GM10266 (cell line): ENCODE data around the gene PRXL2A.

Source experiments
- DNase-seq: peaks from one replicate; pipeline ENCODE4 v3.0.0; 2012; ENCODE audit errors: extremely low spot score
- TF ChIP-seq, protein P1 (sequence below): IDR thresholded peaks from 2 replicates; pipeline ENCODE4 v1.5.1; 2012; ENCODE audit warnings: mild to moderate bottlenecking, low read depth; ENCODE audit not compliant: control insufficient read depth, insufficient read depth; ENCODE audit errors: missing control alignments

PRXL2A gene

GRCh38 chr10:80400136-80400804 is 8.1 kb upstream of the PRXL2A start:
- TF ChIP-seq, protein P1, sequence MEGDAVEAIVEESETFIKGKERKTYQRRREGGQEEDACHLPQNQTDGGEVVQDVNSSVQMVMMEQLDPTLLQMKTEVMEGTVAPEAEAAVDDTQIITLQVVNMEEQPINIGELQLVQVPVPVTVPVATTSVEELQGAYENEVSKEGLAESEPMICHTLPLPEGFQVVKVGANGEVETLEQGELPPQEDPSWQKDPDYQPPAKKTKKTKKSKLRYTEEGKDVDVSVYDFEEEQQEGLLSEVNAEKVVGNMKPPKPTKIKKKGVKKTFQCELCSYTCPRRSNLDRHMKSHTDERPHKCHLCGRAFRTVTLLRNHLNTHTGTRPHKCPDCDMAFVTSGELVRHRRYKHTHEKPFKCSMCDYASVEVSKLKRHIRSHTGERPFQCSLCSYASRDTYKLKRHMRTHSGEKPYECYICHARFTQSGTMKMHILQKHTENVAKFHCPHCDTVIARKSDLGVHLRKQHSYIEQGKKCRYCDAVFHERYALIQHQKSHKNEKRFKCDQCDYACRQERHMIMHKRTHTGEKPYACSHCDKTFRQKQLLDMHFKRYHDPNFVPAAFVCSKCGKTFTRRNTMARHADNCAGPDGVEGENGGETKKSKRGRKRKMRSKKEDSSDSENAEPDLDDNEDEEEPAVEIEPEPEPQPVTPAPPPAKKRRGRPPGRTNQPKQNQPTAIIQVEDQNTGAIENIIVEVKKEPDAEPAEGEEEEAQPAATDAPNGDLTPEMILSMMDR, result no peak
- no peak for DNase-seq

DNA sequence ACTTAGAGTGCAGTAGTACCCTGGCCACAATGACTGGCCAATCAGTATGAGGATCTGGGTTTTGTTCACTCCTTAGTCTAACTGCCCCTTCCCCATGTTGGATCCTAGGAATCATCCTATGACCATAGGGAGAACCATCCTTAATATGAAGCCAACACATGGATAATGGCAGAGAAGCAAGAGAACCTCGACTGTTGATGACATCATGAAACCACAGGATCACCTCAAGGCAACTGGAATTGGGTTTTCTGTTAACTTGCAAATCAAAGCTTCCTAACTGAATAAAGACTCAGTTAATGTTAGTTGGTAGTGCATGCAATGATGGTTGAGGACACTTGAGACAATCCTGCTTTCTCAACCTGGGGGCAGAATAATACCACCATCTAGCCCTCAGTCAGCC is 3.3 kb upstream of the PRXL2A start:
- DNase-seq, result no peak
- TF ChIP-seq, protein P1, result no peak

GRCh38 chr10:80405626-80406025 is 2.7 kb upstream of the PRXL2A start:
- TF ChIP-seq, protein P1, result no peak

DNA sequence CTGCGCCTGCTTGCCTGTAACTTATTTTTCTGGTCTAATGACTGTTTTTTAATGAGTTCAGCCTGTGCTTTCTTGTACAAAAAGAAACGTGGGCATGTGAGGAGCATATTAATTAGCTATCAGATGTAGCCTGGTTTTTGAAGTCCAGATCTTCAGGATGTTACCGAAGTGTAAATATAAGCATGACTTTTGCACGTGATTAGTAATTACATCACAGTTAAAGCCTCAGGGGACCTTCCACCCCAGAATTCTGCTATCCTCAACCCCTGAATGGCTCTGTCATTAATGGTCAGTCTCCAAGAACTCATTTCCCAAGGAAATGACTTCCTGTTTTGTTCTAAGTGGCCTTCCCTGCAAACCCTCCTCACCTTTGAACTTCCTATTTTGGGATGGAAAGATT is 2.1 kb upstream of the PRXL2A start:
- TF ChIP-seq, protein P1, result no peak
- DNase-seq, result no peak

More at GRCh38 chr10:80405626-80406025, 2.7 kb upstream of the PRXL2A start:
- no peak for DNase-seq

GRCh38 chr10:80407812-80408241 is 524 bp upstream of the PRXL2A start:
- TF ChIP-seq, protein P1, result no peak
- no peak for DNase-seq

GRCh38 chr10:80409121-80409520 is 770 bp downstream of the PRXL2A start:
- no peak for DNase-seq

DNA sequence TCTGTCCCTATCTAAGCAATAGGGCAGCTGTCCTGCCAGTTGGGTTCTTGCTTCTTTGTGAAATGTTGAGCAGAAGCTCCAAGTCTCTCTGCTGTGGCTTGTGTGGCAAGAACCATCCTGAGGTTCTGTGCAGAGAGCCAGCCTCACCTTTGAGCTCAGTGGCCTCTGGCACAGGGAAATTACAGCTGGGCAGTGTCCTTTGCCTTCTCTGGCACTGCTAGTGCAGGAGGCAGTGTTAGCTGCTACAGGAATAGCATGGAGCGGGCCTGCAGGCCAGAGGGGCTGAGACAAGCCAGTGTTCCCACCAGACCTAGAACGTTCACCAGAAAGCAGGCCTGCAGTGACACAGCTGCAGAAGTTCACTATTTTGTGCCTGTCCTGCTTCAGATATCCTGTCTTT is 1.8 kb downstream of the PRXL2A start:
- DNase-seq, result no peak
- TF ChIP-seq, protein P1, result no peak

More at GRCh38 chr10:80409121-80409520, 770 bp downstream of the PRXL2A start:
- TF ChIP-seq, protein P1, result no peak
